NT2/D1 (cell line): ENCODE measurements around the gene KRT6A.

ENCODE experiments used
- SUZ12 ChIP-seq: IDR thresholded peaks from 2 replicates; pipeline ENCODE4 v1.6.1; 2011; ENCODE audit not compliant: insufficient read length, insufficient read depth; ENCODE audit errors: extremely low read depth
- YY1 ChIP-seq: IDR thresholded peaks from 2 replicates; pipeline ENCODE4 v1.6.1; 2011; ENCODE audit not compliant: insufficient read length, insufficient read depth
- ZNF274 ChIP-seq: IDR thresholded peaks from 2 replicates; pipeline ENCODE4 v1.6.1; 2011; ENCODE audit warnings: mild to moderate bottlenecking, low read depth, low read length

- no peak for TF ChIP-seq YY1
- no peak for TF ChIP-seq ZNF274
- TF ChIP-seq SUZ12, result no peak
Observed at GRCh38 chr12:52445876-52446275, 47.2 kb downstream of the KRT6A start.
